Stimulated activated CD8-positive, alpha-beta memory T cell treated with anti-CD3 and anti-CD28 coated beads, Interleukin-7, amount 100 ng/mL, for 4 hours (primary cell): ENCODE data around the gene CA6.
"Not testable (repeated sequence)": the region's sequence is repeated elsewhere in the genome, so short reads cannot be mapped to it uniquely, and the experiment has no call there.

Experiments used
- DNase-seq, 2 donors: peaks; one replicate each; pipeline ENCODE4 v3.0.0-alpha.2; 2020; ENCODE audit warnings: low read depth in 2 of 2

CA6 gene

GRCh38 chr1:9004700-9005394 is 59.2 kb downstream of the CA6 start:
- DNase-seq = peak; percentile 55 to 67

- no peak for DNase-seq
Measured at GRCh38 chr1:9005395-9005708, 59.7 kb downstream of the CA6 start.

- no peak for DNase-seq
Measured at GRCh38 chr1:9006956-9007615, 61.4 kb downstream of the CA6 start.

- DNase-seq = no peak
Measured at GRCh38 chr1:9008236-9008635, 62.6 kb downstream of the CA6 start.

- no peak for DNase-seq
Measured at GRCh38 chr1:9009438-9010370, 64.0 kb downstream of the CA6 start.

GRCh38 chr1:9010781-9011323 is 65.2 kb downstream of the CA6 start:
- DNase-seq = no peak

- no peak for DNase-seq
Measured at GRCh38 chr1:9013819-9014218, 68.2 kb downstream of the CA6 start.

GRCh38 chr1:9014475-9015375 is 69.1 kb downstream of the CA6 start:
- no peak for DNase-seq

GRCh38 chr1:9016455-9016854 is 70.8 kb downstream of the CA6 start:
- no peak for DNase-seq

GRCh38 chr1:9018333-9018732 is 72.7 kb downstream of the CA6 start:
- no peak for DNase-seq

GRCh38 chr1:9019896-9020295 is 74.2 kb downstream of the CA6 start:
- no peak for DNase-seq

GRCh38 chr1:9020305-9020704 is 74.6 kb downstream of the CA6 start:
- no peak for DNase-seq

- not testable (repeated sequence) for DNase-seq
Measured at GRCh38 chr1:9022026-9022738, 76.5 kb downstream of the CA6 start.

GRCh38 chr1:9022773-9023172 is 77.1 kb downstream of the CA6 start:
- DNase-seq = no peak
